Retinal pigment epithelial cell (primary cell): Measurements from ENCODE around the gene NPB.

ENCODE experiments used
- DNase-seq: peaks from one replicate; pipeline ENCODE4 v3.0.0-alpha.2; 2010; ENCODE audit warnings: low read depth
- H3K4me3 ChIP-seq: 2 replicates; pipeline ENCODE4 v1.5.1; 2011; ENCODE audit warnings: mild to moderate bottlenecking, low read length, control low read depth, moderate library complexity
- CTCF ChIP-seq: conservative IDR thresholded peaks from 2 replicates; pipeline ENCODE4 v1.5.1; 2011; ENCODE audit warnings: low read depth, low read length, control low read depth, inconsistent platforms

NPB gene

GRCh38 chr17:81895400-81895799, 6.6 kb upstream of the NPB start:
- no peak for DNase-seq
- no peak for TF ChIP-seq CTCF
- H3K4me3 ChIP-seq, result no peak overlapping the region

GRCh38 chr17:81898029-81898866, 3.8 kb upstream of the NPB start:
- H3K4me3 ChIP-seq, result no peak overlapping the region
- no peak for TF ChIP-seq CTCF
- DNase-seq, result peak; percentile 56

GRCh38 chr17:81898885-81899284, 3.2 kb upstream of the NPB start:
- no peak for TF ChIP-seq CTCF
- no peak for DNase-seq

GRCh38 chr17:81899514-81900166, 2.4 kb upstream of the NPB start:
- no peak for TF ChIP-seq CTCF
- DNase-seq, result no peak
- no peak overlapping the region for H3K4me3 ChIP-seq

More at GRCh38 chr17:81898885-81899284, 3.2 kb upstream of the NPB start:
- H3K4me3 ChIP-seq, result no peak overlapping the region

- no peak for TF ChIP-seq CTCF
- no peak overlapping the region for H3K4me3 ChIP-seq
- DNase-seq, result no peak
These were observed 1.7 kb upstream of the NPB start for GRCh38 chr17:81900181-81900820.

GRCh38 chr17:81901167-81902022, 643 bp upstream of the NPB start:
- DNase-seq, result no peak
- no peak for TF ChIP-seq CTCF
- peak overlapping the region; percentile 18 for H3K4me3 ChIP-seq
